ENCODE data around the gene TNIK. TPM values are rescaled to one million over a fixed set of nuclear protein-coding genes. Genes with fewer than 3 reads are reported as not detected.
"Not testable (repeated sequence)": the region's sequence is repeated elsewhere in the genome, so short reads cannot be mapped to it uniquely, and the experiment has no call there.

Gene TNIK
- total RNA-seq, 2 donors from 2014 or later, result 28.6 to 43.8 TPM

GRCh38 chr3:171459137-171459941 lies 866 bp downstream of the TNIK start:
- ATAC-seq (replicated peaks), result peak; percentile 18
- Mint-ChIP-seq H3K9me3 (no peaks in the 10 kb centered on the region), H3K27ac (peak overlapping the region; percentile 84), H3K27me3 (no peaks in the 10 kb centered on the region), H3K4me3 (peak overlapping the region; percentile 99), H3K4me1 (peaks cover 29% of the 10 kb centered on the region), H3K36me3 (ENCODE audit: low read depth) (peaks cover 12% of the 10 kb centered on the region)

- Mint-ChIP-seq H3K9me3 (no peaks in the 10 kb centered on the region), H3K36me3 (ENCODE audit: low read depth) (peaks cover 12% of the 10 kb centered on the region), H3K27me3 (no peaks in the 10 kb centered on the region), H3K27ac (peak overlapping the region; percentile 84), H3K4me1 (peaks cover 29% of the 10 kb centered on the region), H3K4me3 (peak overlapping the region; percentile 99)
- ATAC-seq (replicated peaks), result no peak
Measured at GRCh38 chr3:171458864-171459136, 1.4 kb downstream of the TNIK start.

GRCh38 chr3:171458071-171458863 lies 1.9 kb downstream of the TNIK start:
- Mint-ChIP-seq H3K27ac (peak overlapping the region; percentile 84), H3K4me1 (peaks cover 29% of the 10 kb centered on the region), H3K9me3 (no peaks in the 10 kb centered on the region), H3K4me3 (peak overlapping the region; percentile 99), H3K27me3 (no peaks in the 10 kb centered on the region), H3K36me3 (ENCODE audit: low read depth) (peaks cover 12% of the 10 kb centered on the region)
- no peak for ATAC-seq (replicated peaks)

- Mint-ChIP-seq H3K36me3 (ENCODE audit: low read depth) (peaks cover 12% of the 10 kb centered on the region), H3K4me1 (peaks cover 29% of the 10 kb centered on the region), H3K9me3 (no peaks in the 10 kb centered on the region), H3K4me3 (peak overlapping the region; percentile 99), H3K27ac (peak overlapping the region; percentile 84), H3K27me3 (no peaks in the 10 kb centered on the region)
- ATAC-seq (replicated peaks), result no peak
Measured at GRCh38 chr3:171457607-171458061, 2.6 kb downstream of the TNIK start.

- ATAC-seq (replicated peaks), result no peak
- peak overlapping the region; percentile 84 for H3K27ac Mint-ChIP-seq
- H3K9me3 Mint-ChIP-seq, result no peaks in the 10 kb centered on the region
- peaks cover 12% of the 10 kb centered on the region for H3K36me3 Mint-ChIP-seq (ENCODE audit: low read depth)
- H3K4me3 Mint-ChIP-seq, result peak overlapping the region; percentile 99
- peaks cover 23% of the 10 kb centered on the region for H3K4me1 Mint-ChIP-seq
- no peaks in the 10 kb centered on the region for H3K27me3 Mint-ChIP-seq
Measured at GRCh38 chr3:171456765-171457606, 3.2 kb downstream of the TNIK start.

- Mint-ChIP-seq H3K4me3 (peak overlapping the region; percentile 99), H3K27me3 (no peaks in the 10 kb centered on the region), H3K36me3 (ENCODE audit: low read depth) (peaks cover 16% of the 10 kb centered on the region), H3K4me1 (peaks cover 23% of the 10 kb centered on the region), H3K27ac (peak overlapping the region; percentile 84), H3K9me3 (no peaks in the 10 kb centered on the region)
- ATAC-seq (replicated peaks), result peak; percentile 47
Measured at GRCh38 chr3:171455603-171456550, 4.3 kb downstream of the TNIK start.

GRCh38 chr3:171454041-171454440 lies 6.2 kb downstream of the TNIK start:
- no peaks in the 10 kb centered on the region for H3K27me3 Mint-ChIP-seq
- H3K9me3 Mint-ChIP-seq, result no peaks in the 10 kb centered on the region
- ATAC-seq (replicated peaks), result no peak
- peaks cover 22% of the 10 kb centered on the region for H3K36me3 Mint-ChIP-seq (ENCODE audit: low read depth)
- peaks cover 23% of the 10 kb centered on the region for H3K4me1 Mint-ChIP-seq
- H3K4me3 Mint-ChIP-seq, result no peak overlapping the region
- H3K27ac Mint-ChIP-seq, result no peak overlapping the region

- H3K36me3 Mint-ChIP-seq (ENCODE audit: low read depth), result peaks cover 15% of the 10 kb centered on the region
- no peak overlapping the region for H3K27ac Mint-ChIP-seq
- no peaks in the 10 kb centered on the region for H3K9me3 Mint-ChIP-seq
- peaks cover 21% of the 10 kb centered on the region for H3K4me1 Mint-ChIP-seq
- no peak overlapping the region for H3K4me3 Mint-ChIP-seq
- no peak for ATAC-seq (replicated peaks)
- H3K27me3 Mint-ChIP-seq, result no peaks in the 10 kb centered on the region
Measured at GRCh38 chr3:171453180-171453886, 6.9 kb downstream of the TNIK start.

GRCh38 chr3:171452328-171452727 lies 7.9 kb downstream of the TNIK start:
- H3K36me3 Mint-ChIP-seq (ENCODE audit: low read depth), result peaks cover 12% of the 10 kb centered on the region
- no peaks in the 10 kb centered on the region for H3K27me3 Mint-ChIP-seq
- no peak overlapping the region for H3K27ac Mint-ChIP-seq
- no peak overlapping the region for H3K4me3 Mint-ChIP-seq
- ATAC-seq (replicated peaks), result no peak
- peaks cover 18% of the 10 kb centered on the region for H3K4me1 Mint-ChIP-seq
- H3K9me3 Mint-ChIP-seq, result no peaks in the 10 kb centered on the region

GRCh38 chr3:171451915-171452314 lies 8.3 kb downstream of the TNIK start:
- peaks cover 18% of the 10 kb centered on the region for H3K4me1 Mint-ChIP-seq
- no peaks in the 10 kb centered on the region for H3K9me3 Mint-ChIP-seq
- H3K36me3 Mint-ChIP-seq (ENCODE audit: low read depth), result peaks cover 12% of the 10 kb centered on the region
- H3K4me3 Mint-ChIP-seq, result no peak overlapping the region
- ATAC-seq (replicated peaks), result no peak
- H3K27ac Mint-ChIP-seq, result no peak overlapping the region
- no peaks in the 10 kb centered on the region for H3K27me3 Mint-ChIP-seq

- not testable (repeated sequence) for ATAC-seq (replicated peaks); H3K9me3 Mint-ChIP-seq; H3K27me3 Mint-ChIP-seq; H3K27ac Mint-ChIP-seq; H3K4me3 Mint-ChIP-seq
- H3K4me1 Mint-ChIP-seq, result peaks cover 21% of the 10 kb centered on the region
- H3K36me3 Mint-ChIP-seq (ENCODE audit: low read depth), result peaks cover 17% of the 10 kb centered on the region
Measured at GRCh38 chr3:171447579-171447891, 12.7 kb downstream of the TNIK start.

- Mint-ChIP-seq H3K27ac (no peak overlapping the region), H3K27me3 (no peaks in the 10 kb centered on the region), H3K36me3 (ENCODE audit: low read depth) (peaks cover 17% of the 10 kb centered on the region), H3K4me3 (peak overlapping the region; percentile 27), H3K9me3 (no peaks in the 10 kb centered on the region), H3K4me1 (peaks cover 22% of the 10 kb centered on the region)
- ATAC-seq (replicated peaks), result peak; percentile 52
Measured at GRCh38 chr3:171446801-171447578, 13.2 kb downstream of the TNIK start.

All from activated T-helper 17 cell treated with anti-CD3 and anti-CD28 coated beads, Interleukin-2, amount 50 U/mL, for 72 hours (primary cell).